NCI-H446 treated with DMSO at 0.1 percent for 48 hours (cell line): Measurements from ENCODE around the gene NUP98.
"Not testable (repeated sequence)": the region's sequence is repeated elsewhere in the genome, so short reads cannot be mapped to it uniquely, and the experiment has no call there.

ENCODE experiments used
- DNase-seq: peaks from one replicate; lab custom pipeline; 2025; lab: John Stamatoyannopoulos, UW

The NUP98 gene

DNA sequence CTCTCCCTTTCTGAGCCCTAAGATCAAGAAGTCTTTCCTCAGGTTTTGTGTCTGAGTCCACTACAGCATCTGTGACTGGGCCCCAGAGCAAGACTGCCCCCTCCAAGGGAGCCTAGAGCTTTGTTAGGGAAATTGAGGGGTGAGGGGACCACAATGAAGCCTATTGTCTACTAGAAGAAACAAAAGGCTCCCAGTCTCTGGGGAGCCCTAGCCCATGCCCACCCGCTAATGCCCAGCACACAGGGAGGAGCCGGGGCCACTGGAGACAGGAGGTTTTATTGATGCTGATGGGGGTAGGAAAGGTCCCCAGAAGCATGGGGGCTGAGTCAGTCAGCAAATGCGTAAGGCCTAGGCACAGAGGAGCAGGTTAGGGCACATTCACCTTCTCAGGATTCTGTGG is 29.4 kb upstream of the NUP98 start:
- no peak for DNase-seq

DNA sequence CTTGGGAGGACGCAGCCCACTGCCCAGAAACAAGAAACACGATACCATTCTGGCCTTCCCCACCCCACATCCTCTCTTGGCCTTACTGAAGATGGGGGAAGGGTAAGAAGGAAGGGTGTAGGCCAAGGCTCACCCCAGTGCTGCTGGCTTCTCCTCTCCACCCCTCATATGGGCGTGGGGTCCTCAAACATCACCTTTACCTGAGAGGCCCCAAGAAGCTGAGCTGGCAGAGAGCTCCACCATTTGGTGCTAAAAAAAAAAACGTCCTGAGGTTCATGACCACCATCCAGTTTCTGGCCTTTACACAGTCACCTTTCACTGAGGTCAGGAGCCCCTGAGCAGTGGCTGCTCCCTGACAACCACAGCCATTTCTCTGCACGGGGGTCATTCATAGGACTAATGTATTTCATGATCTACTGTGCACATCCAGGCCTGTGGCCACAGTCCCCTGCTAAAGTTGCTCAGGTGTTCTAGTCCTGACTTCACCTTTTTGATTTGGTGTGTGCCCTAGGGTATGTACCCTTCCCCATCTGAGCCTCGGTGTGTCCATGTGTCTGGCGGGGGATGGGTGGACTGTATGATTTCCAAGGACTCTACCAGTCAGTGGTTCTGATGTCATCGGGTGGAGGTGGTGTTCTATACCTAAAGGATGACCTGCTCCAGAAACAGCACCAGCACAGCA is 28.3 kb upstream of the NUP98 start:
- DNase-seq: no peak

DNA sequence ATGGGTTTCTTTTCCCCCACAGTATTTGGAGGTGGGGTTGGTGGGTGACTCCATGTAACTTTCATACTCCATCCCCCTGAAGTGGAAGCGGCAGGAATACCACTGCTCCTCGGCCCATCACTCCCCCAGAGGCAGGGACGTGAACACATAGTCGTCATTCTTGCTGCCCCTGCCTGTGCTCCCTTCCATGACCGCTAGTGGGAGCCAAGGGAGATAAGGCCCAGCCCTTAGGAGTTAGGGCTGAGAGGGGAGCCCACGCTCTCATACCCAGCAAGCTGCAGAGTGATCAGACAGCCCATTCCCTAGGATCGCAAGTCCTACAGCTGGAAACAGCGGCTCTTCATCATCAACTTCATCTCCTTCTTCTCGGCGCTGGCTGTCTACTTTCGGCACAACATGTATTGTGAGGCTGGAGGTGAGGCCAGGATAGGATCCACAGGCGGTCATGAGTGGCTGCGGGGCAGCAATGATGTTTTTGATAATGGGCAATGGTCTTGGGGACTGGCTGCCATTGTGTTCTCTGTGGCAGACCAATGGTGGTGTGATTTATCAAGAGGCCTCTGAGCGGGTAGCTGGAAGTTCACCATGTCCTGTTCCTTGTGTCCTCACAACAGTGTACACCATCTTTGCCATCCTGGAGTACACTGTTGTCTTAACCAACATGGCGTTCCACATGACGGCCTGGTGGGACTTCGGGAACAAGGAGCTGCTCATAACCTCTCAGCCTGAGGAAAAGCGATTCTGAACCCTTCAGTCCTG is 27.5 kb upstream of the NUP98 start:
- no peak for DNase-seq

DNA sequence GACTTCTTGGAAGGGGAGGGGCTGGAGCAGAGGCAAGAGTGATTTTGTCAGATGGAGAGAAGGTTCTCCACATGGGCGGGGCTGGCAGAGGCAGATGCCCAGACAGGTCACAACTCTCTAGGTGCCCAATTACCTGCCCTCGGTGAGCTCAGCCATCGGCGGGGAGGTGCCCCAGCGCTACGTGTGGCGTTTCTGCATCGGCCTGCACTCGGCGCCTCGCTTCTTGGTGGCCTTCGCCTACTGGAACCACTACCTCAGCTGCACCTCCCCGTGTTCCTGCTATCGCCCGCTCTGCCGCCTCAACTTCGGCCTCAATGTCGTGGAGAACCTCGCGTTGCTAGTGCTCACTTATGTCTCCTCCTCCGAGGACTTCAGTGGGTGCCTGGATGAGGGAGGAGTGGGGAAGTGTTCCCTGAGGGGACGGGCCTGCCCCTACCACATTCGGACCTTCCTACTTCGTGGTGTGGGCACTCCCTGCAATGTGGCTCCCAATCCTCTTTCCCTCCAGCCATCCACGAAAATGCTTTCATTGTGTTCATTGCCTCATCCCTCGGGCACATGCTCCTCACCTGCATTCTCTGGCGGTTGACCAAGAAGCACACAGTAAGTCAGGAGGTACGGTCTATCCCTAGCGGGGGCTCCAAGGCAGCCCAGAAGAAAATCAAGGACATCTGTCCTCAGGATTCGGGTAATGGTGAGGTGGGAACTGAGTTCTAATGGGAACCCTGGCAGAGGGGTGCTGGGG is 26.6 kb upstream of the NUP98 start:
- no peak for DNase-seq

DNA sequence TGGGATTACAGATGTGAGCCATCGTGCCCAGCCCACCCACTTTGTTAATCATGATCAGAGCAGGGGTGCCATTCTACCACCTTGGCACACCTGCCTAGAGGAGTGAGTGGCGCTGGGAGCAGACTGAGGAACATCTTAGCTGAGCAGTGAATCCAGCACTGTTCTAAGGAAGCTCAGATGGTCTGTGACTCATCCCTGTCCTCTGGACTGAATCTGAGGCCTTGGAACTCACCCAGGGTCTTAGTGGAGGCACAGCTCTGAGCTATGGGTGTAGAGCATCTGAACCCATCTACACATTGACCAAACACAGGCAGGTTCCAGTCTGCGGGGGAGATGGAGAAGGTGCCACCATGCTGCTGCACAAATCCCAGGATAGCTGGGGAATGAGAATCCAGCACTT is 25.9 kb upstream of the NUP98 start:
- DNase-seq: no peak

DNA sequence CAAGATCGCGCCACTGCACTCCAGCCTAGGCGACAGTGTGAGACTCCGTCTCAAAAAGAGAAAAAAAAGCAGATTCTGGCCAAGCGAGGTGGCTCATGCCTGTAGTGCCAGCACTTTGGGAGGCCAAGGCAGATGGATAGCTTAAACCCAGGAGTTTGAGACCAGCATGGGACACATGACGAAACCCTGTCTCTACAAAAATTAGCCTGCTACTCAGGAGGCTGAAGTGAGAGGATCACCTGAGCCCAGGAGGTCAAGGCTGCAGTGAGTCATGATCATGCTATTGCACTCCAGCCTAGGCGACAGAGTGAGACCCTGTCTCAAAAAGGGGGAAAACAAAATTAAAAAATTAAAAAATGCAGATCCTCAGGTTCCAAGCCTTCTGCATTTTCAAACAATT is 25.0 kb upstream of the NUP98 start:
- no peak for DNase-seq

DNA sequence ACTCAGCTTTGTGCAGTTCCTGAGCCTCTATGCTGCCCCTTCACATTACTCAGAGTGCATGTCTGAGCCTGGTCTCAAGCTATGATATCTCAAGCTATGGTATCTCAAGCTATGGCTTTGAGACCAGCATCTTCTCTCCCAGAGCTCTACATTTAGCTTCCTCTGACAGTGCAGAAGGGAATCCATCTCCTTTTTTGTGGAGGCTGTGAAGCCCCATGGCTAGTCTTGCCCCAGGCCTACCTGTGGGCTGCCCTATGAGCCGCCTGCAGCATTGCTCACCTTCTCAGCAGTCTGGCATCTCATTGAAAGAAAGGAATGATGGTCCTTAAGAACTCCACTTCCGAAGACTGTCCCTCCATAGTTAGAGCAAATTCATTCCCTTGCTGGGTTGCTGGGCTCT is 23.6 kb upstream of the NUP98 start:
- no peak for DNase-seq

DNA sequence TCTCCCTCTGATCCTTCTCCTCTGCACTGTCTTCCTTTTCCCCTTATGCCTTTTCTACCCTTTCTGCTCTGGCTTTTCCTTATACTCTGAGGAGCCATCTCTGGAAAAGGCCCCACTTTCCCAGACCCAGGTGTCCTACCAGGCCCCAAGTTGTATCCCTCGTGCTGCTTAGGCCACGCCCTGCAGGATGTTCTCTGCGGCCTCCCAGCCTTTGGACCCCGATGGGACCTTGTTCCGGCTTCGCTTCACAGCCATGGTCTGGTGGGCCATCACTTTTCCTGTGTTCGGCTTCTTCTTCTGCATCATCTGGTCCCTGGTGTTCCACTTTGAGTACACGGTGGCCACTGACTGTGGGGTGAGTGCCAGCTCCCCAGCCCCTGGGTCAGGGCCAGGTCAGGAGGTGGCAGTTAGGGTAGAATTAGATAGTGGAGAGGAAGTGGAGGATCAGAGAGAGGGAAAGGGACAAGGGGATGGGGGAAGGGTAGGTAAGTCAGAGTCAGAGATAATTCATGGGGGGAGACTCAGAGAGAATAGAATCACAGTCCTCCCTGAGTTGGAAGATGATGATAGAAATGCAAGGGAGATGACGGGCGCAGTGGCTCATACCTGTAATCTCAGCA is 19.9 kb upstream of the NUP98 start:
- no peak for DNase-seq

DNA sequence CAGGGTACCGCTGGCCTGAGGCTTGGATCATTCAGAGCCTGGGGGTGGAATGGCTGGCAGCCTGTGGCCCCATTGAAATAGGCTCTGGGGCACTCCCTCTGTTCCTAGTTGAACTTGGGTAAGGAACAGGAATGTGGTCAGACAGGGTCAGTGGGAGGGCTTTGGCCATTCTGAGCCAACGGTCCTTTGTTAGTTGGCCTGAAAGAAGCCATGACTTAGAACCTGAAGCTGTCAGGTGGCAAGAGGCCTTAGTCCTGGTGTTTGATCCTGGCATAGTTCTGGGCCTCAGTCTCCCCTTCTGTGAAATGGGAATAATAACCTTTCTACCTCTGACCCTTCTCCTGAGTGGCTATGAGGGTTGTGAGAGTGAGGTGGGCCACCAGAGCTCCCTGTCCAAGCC is 19.3 kb upstream of the NUP98 start:
- DNase-seq: no peak

DNA sequence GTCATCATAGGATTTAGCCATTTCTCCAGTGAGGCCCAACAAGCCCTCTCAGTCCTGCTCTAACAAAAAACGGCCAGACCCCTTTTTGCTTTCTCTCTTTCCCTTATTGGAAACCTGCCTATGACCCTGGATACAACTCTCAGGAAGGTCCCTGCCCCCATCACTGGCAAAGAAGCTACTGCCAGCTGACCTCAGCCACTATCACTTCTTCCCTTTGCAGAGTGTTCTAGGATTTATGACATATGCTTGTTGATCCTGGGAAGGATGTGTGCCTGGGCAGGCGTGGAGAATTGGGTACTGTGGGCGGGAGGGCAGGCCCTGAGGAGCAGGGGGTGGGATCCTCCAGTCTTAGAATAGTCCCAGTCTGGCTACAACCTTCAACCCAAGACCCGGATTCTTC is 18.5 kb upstream of the NUP98 start:
- no peak for DNase-seq

DNA sequence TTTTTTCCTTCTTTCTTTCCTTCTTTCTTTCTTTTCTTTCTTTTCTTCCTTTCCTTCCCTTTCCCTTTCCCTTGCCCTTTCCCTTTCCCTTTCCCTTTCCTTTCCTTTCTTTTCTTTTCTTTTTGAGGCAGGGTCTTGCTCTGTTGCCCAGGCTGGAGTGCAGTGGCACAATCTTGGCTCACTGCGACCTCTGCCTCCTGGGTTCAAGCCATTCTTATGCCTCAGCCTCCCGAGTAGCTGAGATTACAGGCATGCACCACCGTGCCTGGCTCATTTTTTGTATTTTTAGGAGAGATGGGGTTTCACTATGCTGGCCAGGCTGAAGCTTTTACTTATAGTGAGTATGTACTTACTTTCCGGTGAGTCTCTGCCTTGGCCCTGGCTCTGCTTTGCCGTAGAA is 17.5 kb upstream of the NUP98 start:
- DNase-seq: not testable (repeated sequence)

DNA sequence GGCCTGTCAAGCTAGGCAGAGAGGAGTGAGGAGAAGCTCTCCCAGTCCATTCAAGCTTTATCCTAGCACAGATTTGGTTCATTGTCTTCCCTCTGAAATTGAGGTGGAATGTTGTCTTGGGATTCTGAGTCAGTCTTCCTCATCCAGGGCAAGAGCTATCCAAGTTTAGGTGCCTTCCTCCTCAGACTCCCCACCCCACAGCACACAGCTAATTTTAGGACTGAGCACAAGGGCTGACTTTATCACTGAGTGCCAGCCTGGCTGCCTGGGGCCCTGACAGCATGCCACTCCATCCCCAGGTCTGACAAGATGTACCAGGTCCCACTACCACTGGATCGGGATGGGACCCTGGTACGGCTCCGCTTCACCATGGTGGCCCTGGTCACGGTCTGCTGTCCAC is 13.6 kb upstream of the NUP98 start:
- no peak for DNase-seq

DNA sequence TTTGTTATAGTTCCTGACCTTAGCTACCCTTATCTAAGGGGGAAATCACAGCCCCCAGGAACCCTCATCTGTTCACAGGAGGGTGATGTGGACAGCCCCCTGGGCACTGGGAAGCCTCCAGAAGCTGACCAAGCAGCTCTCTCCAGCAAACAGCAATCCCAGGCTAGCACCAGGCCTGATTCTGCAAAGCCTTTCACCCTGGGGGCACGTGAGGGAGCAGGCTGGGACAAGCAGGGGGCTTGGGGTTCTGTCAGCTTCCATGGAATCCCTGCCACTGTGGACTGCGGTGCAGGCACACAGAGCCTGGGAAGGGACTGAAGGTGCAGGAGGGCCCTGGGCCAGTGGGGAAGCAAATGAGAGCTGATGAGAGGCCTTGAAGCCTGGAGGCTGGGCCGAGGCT is 13.1 kb upstream of the NUP98 start:
- DNase-seq: no peak

DNA sequence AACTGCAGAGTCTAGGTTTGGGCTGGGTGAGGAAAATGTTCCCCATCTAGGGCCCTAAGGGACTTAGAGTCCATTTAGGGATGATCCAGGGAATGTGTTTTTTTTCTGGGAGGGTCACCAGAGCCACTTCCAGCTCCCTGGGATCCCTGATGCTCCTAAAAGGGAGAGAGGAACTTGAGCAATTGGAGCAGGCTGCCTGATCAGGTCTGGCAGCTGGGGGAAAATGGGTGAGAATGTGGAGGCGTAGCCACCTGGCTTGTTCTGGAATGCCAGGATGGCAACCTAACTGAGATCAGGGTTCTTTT is 12.2 kb upstream of the NUP98 start:
- DNase-seq: no peak

DNA sequence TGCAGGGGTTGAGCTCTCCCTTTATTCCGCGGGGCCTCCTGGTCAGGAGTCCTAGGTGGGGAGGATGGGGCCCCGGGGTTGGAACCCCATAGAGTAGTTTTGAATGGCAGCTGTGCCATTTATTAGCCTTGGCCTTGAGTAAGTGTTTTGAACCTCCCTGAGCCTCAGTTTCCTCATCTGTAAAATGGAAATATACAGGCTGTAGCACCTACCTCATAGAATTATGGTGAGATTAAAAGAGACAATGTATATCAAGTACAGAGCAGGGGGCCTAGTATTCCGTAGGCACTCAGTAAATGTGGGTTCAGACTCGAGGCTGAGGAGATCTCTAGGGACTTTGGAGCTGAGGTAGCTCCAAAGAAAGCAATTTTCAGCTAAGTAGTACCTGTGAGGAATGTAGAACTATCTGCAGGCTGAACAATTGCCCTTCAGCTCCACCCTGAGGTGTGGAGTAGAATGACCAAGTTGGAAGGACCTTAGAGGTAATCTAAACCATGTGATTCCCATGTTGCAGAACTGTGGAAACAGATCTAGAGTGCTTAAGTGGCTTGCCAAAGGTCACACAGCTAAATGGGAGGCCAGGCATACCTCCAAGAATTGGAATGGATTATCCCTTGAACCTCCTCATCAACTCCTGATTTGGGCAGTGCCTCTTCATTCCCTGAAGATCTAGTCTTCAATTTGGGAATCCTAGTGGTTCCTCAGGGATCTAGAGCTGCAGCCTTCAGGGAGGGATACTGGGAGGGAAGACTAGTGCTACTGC is 11.7 kb upstream of the NUP98 start:
- no peak for DNase-seq

DNA sequence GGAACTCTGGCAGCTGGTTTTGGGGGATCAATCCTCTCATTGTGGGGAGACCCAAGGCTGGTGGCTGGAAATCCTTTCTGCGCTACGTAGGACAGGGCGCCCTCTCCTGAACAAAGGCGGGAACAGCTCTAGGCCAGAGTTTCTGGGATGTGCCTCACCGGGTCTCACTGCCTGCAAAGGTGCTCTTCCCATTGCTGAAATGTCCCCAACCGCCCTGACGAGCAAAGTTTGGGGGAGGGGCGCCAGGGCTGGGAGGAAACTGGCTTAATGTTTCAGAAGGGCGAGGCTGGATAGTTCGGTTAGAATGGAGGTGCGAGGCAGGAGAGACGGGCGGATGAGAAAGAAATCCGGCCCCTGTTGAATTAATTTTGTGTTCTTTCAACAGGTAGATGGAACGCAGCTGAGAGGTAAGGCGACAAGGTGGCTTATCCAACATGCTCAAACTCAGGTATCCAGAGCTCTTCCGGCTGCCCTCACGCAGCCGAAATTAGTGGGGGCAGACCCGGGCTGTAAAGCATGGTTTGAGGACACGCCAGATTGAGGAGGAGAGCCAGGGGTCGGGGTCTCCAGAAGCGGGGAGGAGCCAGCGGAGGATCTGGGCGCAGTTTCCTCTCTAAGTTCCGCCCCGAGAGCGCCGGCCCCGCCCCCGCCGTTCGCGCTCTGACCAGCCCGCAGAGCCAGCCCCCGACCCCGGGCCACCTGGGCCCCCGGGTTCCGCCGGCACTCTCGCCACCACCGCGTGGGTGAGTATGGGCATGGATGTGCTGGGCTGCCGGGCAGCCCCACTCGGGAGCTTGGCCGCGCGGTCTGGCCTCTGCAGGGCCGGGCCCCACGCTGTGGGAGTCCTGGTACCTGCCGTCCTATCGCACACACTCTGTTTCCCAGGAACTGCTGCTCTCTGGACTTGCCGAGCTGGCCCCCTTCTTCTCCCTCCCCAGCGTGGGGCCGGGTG is 10.8 kb upstream of the NUP98 start, which contains the start of gene PGAP2:
PGAP2 (plus strand) TSS at position 652 of the 952 bp plus-strand sequence. CDS start 2,700 bp downstream, outside the sequence.
- no peak for DNase-seq

DNA sequence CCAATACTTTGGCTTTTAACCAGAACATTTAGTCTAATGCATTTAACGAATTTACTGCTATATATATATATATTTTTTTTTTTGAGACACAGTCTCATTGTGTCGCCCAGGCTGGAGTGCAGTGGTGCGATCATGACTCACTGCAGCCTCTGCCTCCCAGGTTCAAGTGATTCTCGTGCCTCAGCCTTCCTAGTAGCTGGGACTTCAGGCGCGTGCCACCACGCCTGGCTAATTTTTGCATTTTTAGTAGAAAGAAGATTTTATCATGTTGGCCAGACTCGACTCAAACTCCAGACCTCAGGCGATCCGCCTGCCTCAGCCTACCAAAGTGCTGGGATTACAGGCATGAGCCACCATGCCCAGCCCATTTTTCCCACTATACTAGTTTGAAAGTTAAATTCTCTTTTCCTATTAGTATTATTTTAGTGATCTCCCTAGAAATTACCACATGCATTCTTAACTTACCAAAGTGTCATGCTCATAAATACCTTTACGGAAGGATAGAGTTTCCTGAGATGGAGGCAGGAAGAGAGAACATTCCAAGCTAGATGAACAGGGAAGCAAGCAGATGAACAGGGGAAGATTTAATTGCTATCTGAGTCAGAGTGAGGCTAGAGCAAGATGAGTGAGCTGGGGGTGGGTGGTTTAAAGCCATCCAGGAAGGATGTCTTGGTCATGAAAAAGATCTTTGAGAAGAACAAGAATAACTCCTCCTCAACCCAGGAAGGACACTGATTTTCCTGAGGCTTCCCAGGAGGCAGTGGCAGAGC is 6.6 kb upstream of the NUP98 start:
- DNase-seq: no peak

DNA sequence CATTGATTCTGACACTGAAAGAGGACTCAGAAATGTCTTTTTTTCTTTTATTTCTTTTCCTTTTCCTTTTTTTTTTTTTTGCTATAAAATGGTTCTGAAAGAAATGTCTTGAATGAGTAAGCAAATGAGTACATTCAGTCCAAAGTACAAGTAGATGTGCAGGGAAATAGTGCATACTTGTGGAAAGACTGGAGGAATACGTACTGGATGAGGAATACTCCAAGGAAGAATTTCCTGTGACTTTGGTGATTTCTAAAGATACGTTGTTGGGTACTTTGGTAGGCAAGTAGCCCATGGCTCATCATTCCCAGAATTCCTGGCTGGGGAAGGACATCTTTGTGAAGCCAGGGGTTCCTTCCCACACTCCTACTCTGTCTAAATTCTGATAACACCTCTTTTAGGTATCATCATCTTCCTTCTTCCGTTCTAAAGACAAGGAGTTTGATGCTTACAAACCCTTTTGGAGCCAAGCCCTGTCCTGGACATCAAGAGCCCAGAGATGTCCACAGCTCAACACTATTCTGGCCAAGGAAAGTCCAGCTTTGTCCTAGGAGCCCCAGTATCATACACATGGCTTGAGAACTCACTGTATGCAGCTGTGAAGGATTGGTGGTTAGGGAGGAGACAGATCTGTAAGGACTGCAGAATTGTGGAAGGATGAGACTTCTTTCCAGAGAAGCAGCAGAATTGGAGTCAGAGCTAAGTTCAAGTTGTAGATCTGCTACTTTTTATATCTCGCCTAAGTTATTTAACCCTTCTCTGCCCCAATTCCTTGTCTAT is 4.8 kb upstream of the NUP98 start:
- no peak for DNase-seq

DNA sequence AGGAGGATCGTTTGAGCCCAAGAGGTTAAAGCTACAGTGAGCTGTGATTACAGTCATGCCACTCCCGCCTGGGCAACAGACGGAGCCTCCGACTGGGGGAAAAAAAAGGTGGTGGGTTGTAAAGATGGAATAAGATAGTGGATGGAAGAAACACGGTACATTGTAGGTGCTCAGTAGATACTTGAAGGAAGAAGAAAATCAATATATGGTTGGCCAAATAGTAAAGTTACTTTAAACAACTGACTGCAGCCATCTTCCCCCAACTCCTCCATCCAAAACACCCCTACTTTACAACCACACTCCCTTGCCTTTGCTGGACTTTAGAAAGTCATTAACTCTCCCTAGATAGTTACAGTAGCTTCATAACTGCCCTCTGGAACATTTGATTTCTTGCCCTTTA is 2.5 kb upstream of the NUP98 start:
- no peak for DNase-seq
